GM18867 (cell line): ENCODE measurements around the gene FIBCD1.

Source experiments
- ATAC-seq: cut with Tn5 transposase; IDR thresholded peaks from one replicate; pipeline ENCODE4 v1.9.1; 2021; ENCODE audit warnings: mild to moderate bottlenecking, moderate library complexity; ENCODE audit not compliant: unreplicated experiment

The FIBCD1 gene

GRCh38 chr9:130897105-130897751 lies 41.8 kb downstream of the FIBCD1 start:
- no peak for ATAC-seq

- no peak for ATAC-seq
These were observed 42.6 kb downstream of the FIBCD1 start, which contains the start of gene QRFP for GRCh38 chr9:130896233-130897014. Gene QRFP, minus strand, starts transcription at chr9:130896812. Its CDS starts 2,974 bp downstream, at chr9:130893838.

- no peak for ATAC-seq
These were observed 43.4 kb downstream of the FIBCD1 start for GRCh38 chr9:130895481-130896232.

- no peak for ATAC-seq
These were observed 44.0 kb downstream of the FIBCD1 start for GRCh38 chr9:130895038-130895437.

- no peak for ATAC-seq
These were observed 44.5 kb downstream of the FIBCD1 start for GRCh38 chr9:130894546-130894945.

- no peak for ATAC-seq
These were observed 45.5 kb downstream of the FIBCD1 start for GRCh38 chr9:130893341-130894101.

- no peak for ATAC-seq
These were observed 46.4 kb downstream of the FIBCD1 start for GRCh38 chr9:130892477-130893304.

- ATAC-seq: no peak
These were observed 47.2 kb downstream of the FIBCD1 start for GRCh38 chr9:130891688-130892476.

GRCh38 chr9:130890870-130891687 lies 48.0 kb downstream of the FIBCD1 start:
- ATAC-seq: no peak

GRCh38 chr9:130890124-130890523 lies 48.9 kb downstream of the FIBCD1 start:
- no peak for ATAC-seq

GRCh38 chr9:130888146-130888885 lies 50.7 kb downstream of the FIBCD1 start:
- no peak for ATAC-seq

- ATAC-seq: no peak
These were observed 51.4 kb downstream of the FIBCD1 start for GRCh38 chr9:130887494-130888144.

GRCh38 chr9:130886981-130887380 lies 52.1 kb downstream of the FIBCD1 start:
- ATAC-seq: no peak

GRCh38 chr9:130885484-130886375 lies 53.3 kb downstream of the FIBCD1 start:
- no peak for ATAC-seq

GRCh38 chr9:130884542-130885483 lies 54.2 kb downstream of the FIBCD1 start:
- ATAC-seq: no peak
